HEK293T (cell line): ENCODE data around the gene ERLIN1.

Experiments
- CTCF ChIA-PET: fragments of 350-600 bp; formaldehyde crosslinking; extraction: SDS; loops from one replicate; lab custom pipeline; 2021; ENCODE audit warnings: antibody characterized with exemption, inconsistent platforms; lab: Yijun Ruan, JAX
- POLR2A ChIA-PET: fragments of 350-600 bp; formaldehyde crosslinking; extraction: SDS; loops from one replicate; lab custom pipeline; 2020; ENCODE audit warnings: antibody characterized with exemption, inconsistent platforms; lab: Yijun Ruan, JAX
- DNase-seq: peaks from one replicate; pipeline ENCODE4 v3.0.0; 2012; ENCODE audit warnings: mixed read lengths; ENCODE audit errors: extremely low spot score
- ARNT ChIP-seq: fragments of 450-650 bp; IDR thresholded peaks from 2 replicates; pipeline ENCODE4 v1.6.1; 2017; ENCODE audit warnings: mild to moderate bottlenecking
- BHLHE40 ChIP-seq: fragments of 450-650 bp; IDR thresholded peaks from 2 replicates; pipeline ENCODE4 v1.6.1; 2016; ENCODE audit warnings: mild to moderate bottlenecking, moderate library complexity, borderline replicate concordance
- CTBP1 ChIP-seq: fragments of 450-650 bp; IDR thresholded peaks from 2 replicates; pipeline ENCODE4 v1.6.1; 2016; ENCODE audit warnings: borderline replicate concordance
- ELF4 ChIP-seq: fragments of 450-650 bp; IDR thresholded peaks from 2 replicates; pipeline ENCODE4 v1.6.1; 2017; ENCODE audit warnings: antibody characterized with exemption
- FOXA1 ChIP-seq: fragments of 450-650 bp; IDR thresholded peaks from 2 replicates; pipeline ENCODE4 v1.6.1; 2016; ENCODE audit warnings: mild to moderate bottlenecking
- FOXK2 ChIP-seq: fragments of 450-650 bp; IDR thresholded peaks from 2 replicates; pipeline ENCODE4 v1.6.1; 2016; ENCODE audit warnings: mild to moderate bottlenecking
- FOXM1 ChIP-seq: fragments of 450-650 bp; IDR thresholded peaks from 2 replicates; pipeline ENCODE4 v1.6.1; 2017; ENCODE audit warnings: mild to moderate bottlenecking, borderline replicate concordance
- HDGF ChIP-seq: fragments of 450-650 bp; IDR thresholded peaks from 2 replicates; pipeline ENCODE4 v1.6.1; 2017; ENCODE audit warnings: antibody characterized with exemption, borderline replicate concordance
- L3MBTL2 ChIP-seq: fragments of 450-650 bp; conservative IDR thresholded peaks from 2 replicates; pipeline ENCODE4 v1.6.1; 2016; ENCODE audit warnings: mild to moderate bottlenecking
- LEF1 ChIP-seq: fragments of 450-650 bp; IDR thresholded peaks from 2 replicates; pipeline ENCODE4 v1.6.1; 2017; ENCODE audit warnings: mild to moderate bottlenecking, borderline replicate concordance
- NFRKB ChIP-seq: fragments of 450-650 bp; IDR thresholded peaks from 2 replicates; pipeline ENCODE4 v1.6.1; 2016; ENCODE audit warnings: mild to moderate bottlenecking, moderate library complexity
- PKNOX1 ChIP-seq: fragments of 450-650 bp; IDR thresholded peaks from 2 replicates; pipeline ENCODE4 v1.6.1; 2016
- SP1 ChIP-seq: fragments of 450-650 bp; IDR thresholded peaks from 2 replicates; pipeline ENCODE4 v1.6.1; 2017
- SUZ12 ChIP-seq: fragments of 450-650 bp; IDR thresholded peaks from 2 replicates; pipeline ENCODE4 v1.6.1; 2016; ENCODE audit warnings: mild to moderate bottlenecking
- TARDBP ChIP-seq: fragments of 450-650 bp; IDR thresholded peaks from 2 replicates; pipeline ENCODE4 v1.6.1; 2016
- ZNF384 ChIP-seq: fragments of 450-650 bp; IDR thresholded peaks from 2 replicates; pipeline ENCODE4 v1.6.1; 2016

The ERLIN1 gene

GRCh38 chr10:100192350-100192749, 6.5 kb upstream of the ERLIN1 start:
- ChIA-PET POLR2A (no interaction called here), CTCF (no interaction called here)
- no peak for DNase-seq
- TF ChIP-seq TARDBP, result no peak
- TF ChIP-seq SUZ12, result no peak
- TF ChIP-seq NFRKB, result no peak
- TF ChIP-seq ZNF384, result no peak
- no peak for TF ChIP-seq ARNT
- TF ChIP-seq FOXA1, result no peak
- no peak for TF ChIP-seq FOXM1
- no peak for TF ChIP-seq HDGF
- no peak for TF ChIP-seq FOXK2
- no peak for TF ChIP-seq CTBP1
- no peak for TF ChIP-seq L3MBTL2
- TF ChIP-seq PKNOX1, result no peak
- no peak for TF ChIP-seq ELF4
- no peak for TF ChIP-seq SP1
- TF ChIP-seq LEF1, result no peak

- ChIA-PET POLR2A (interaction anchor here (0.9 to 1.0 kb wide), 2 partner anchors 9 to 179 kb away, joined by 3 to 6 read pairs; no protein-coding TSS in a partner anchor), CTCF (no interaction called here)
- DNase-seq, result peak; percentile 54
- no peak for TF ChIP-seq BHLHE40
- no peak for TF ChIP-seq LEF1
- peak; percentile 71 for TF ChIP-seq L3MBTL2
Measured at GRCh38 chr10:100186253-100187212, 704 bp upstream of the ERLIN1 start.

GRCh38 chr10:100184840-100185239, 989 bp downstream of the ERLIN1 start:
- TF ChIP-seq FOXM1 (no peak), BHLHE40 (no peak), L3MBTL2 (no peak), SP1 (no peak), SUZ12 (no peak), CTBP1 (no peak), FOXA1 (no peak), ZNF384 (no peak), ARNT (no peak), FOXK2 (no peak), TARDBP (no peak), NFRKB (no peak), ELF4 (no peak), LEF1 (no peak), HDGF (no peak), PKNOX1 (no peak)
- ChIA-PET CTCF (interaction anchor here (0.5 kb wide), 1 partner anchor 77 kb away, joined by 5 read pairs; no protein-coding TSS in a partner anchor), POLR2A (interaction anchor here (1.0 kb wide), 1 partner anchor 85 kb away, joined by 3 read pairs; no protein-coding TSS in a partner anchor)
- DNase-seq, result peak; percentile 50

GRCh38 chr10:100184426-100184825, 1.4 kb downstream of the ERLIN1 start:
- DNase-seq, result no peak
- POLR2A ChIA-PET, result interaction anchor here (1.0 kb wide), 1 partner anchor 86 kb away, joined by 3 read pairs; no protein-coding TSS in a partner anchor
- no peak for TF ChIP-seq ZNF384
- CTCF ChIA-PET, result interaction anchor here (0.5 kb wide), 1 partner anchor 77 kb away, joined by 5 read pairs; no protein-coding TSS in a partner anchor

- DNase-seq, result no peak
- no peak for TF ChIP-seq FOXM1
- ChIA-PET POLR2A (no interaction called here), CTCF (interaction anchor here (0.6 kb wide), 1 partner anchor 299 kb away, joined by 3 read pairs; no protein-coding TSS in a partner anchor)
Measured at GRCh38 chr10:100183481-100183880, 2.3 kb downstream of the ERLIN1 start.

GRCh38 chr10:100182908-100183307, 2.9 kb downstream of the ERLIN1 start:
- CTCF ChIA-PET, result no interaction called here
- POLR2A ChIA-PET, result no interaction called here
- DNase-seq, result no peak
- TF ChIP-seq ARNT, result no peak
- no peak for TF ChIP-seq LEF1
- TF ChIP-seq NFRKB, result no peak
- TF ChIP-seq PKNOX1, result no peak
- TF ChIP-seq FOXA1, result no peak
- TF ChIP-seq ELF4, result no peak
- no peak for TF ChIP-seq HDGF
- no peak for TF ChIP-seq FOXK2

- DNase-seq, result no peak
- CTCF ChIA-PET, result no interaction called here
- POLR2A ChIA-PET, result no interaction called here
- no peak for TF ChIP-seq SUZ12
Measured at GRCh38 chr10:100182281-100182680, 3.5 kb downstream of the ERLIN1 start.
